ENCODE measurements around the gene HHEX.

HHEX gene

GRCh38 chr10:92692697-92693533 lies 3.2 kb downstream of the HHEX start:
- DNase-seq (ENCODE audit: low read depth in 2 of 2, low spot score in 1 of 2), result no peak

GRCh38 chr10:92693534-92693893 lies 3.8 kb downstream of the HHEX start:
- DNase-seq (ENCODE audit: low read depth in 2 of 2, low spot score in 1 of 2), result no peak

- no peak for DNase-seq (ENCODE audit: low read depth in 2 of 2, low spot score in 1 of 2)
Observed at GRCh38 chr10:92695679-92696605, 6.2 kb downstream of the HHEX start.

- DNase-seq (ENCODE audit: low read depth in 2 of 2, low spot score in 1 of 2), result no peak
Observed at GRCh38 chr10:92696606-92697383, 7.0 kb downstream of the HHEX start.

GRCh38 chr10:92697663-92698511 lies 8.1 kb downstream of the HHEX start:
- no peak for DNase-seq (ENCODE audit: low read depth in 2 of 2, low spot score in 1 of 2)

GRCh38 chr10:92699193-92699517 lies 9.4 kb downstream of the HHEX start:
- DNase-seq (ENCODE audit: low read depth in 2 of 2, low spot score in 1 of 2), result no peak

GRCh38 chr10:92699518-92700381 lies 10.0 kb downstream of the HHEX start:
- DNase-seq (ENCODE audit: low read depth in 2 of 2, low spot score in 1 of 2), result no peak

GRCh38 chr10:92702301-92702916 lies 12.7 kb downstream of the HHEX start:
- DNase-seq (ENCODE audit: low read depth in 2 of 2, low spot score in 1 of 2), result no peak

GRCh38 chr10:92712016-92712889 lies 22.5 kb downstream of the HHEX start:
- no peak for DNase-seq (ENCODE audit: low read depth in 2 of 2, low spot score in 1 of 2)

- no peak for DNase-seq (ENCODE audit: low read depth in 2 of 2, low spot score in 1 of 2)
Observed at GRCh38 chr10:92714152-92714845, 24.5 kb downstream of the HHEX start.

- no peak for DNase-seq (ENCODE audit: low read depth in 2 of 2, low spot score in 1 of 2)
Observed at GRCh38 chr10:92714872-92715271, 25.1 kb downstream of the HHEX start.

GRCh38 chr10:92719991-92720830 lies 30.5 kb downstream of the HHEX start:
- DNase-seq (ENCODE audit: low read depth in 2 of 2, low spot score in 1 of 2), result no peak

- no peak for DNase-seq (ENCODE audit: low read depth in 2 of 2, low spot score in 1 of 2)
Observed at GRCh38 chr10:92720831-92721165, 31.0 kb downstream of the HHEX start.

GRCh38 chr10:92722349-92722748 lies 32.6 kb downstream of the HHEX start:
- DNase-seq (ENCODE audit: low read depth in 2 of 2, low spot score in 1 of 2), result no peak

GRCh38 chr10:92727141-92727540 lies 37.4 kb downstream of the HHEX start:
- DNase-seq (ENCODE audit: low read depth in 2 of 2, low spot score in 1 of 2), result no peak

GRCh38 chr10:92727550-92727949 lies 37.8 kb downstream of the HHEX start:
- DNase-seq (ENCODE audit: low read depth in 2 of 2, low spot score in 1 of 2), result no peak

GRCh38 chr10:92729886-92730285 lies 40.1 kb downstream of the HHEX start:
- DNase-seq (ENCODE audit: low read depth in 2 of 2, low spot score in 1 of 2), result no peak
